Measurements from ENCODE around the gene PPP1R14C. TPM values are rescaled to one million over a fixed set of nuclear protein-coding genes. Genes with fewer than 3 reads are reported as not detected.

Gene PPP1R14C
- total and polyA plus RNA-seq, 7 experiments from 2014 or later = not detected

- no peak for ATAC-seq
- Mint-ChIP-seq H3K27ac (no peak overlapping the region), H3K9me3 (no peaks in the 10 kb centered on the region)
Measured at GRCh38 chr6:150123645-150124044, 19.2 kb upstream of the PPP1R14C start.

GRCh38 chr6:150124235-150124634 is 18.6 kb upstream of the PPP1R14C start:
- no peaks in the 10 kb centered on the region for H3K9me3 ChIP-seq (ENCODE audit: control insufficient read depth in 2 of 3, low read length in 3 of 3)
- peaks cover 10 to 36% (median 30%) of the 10 kb centered on the region in 5 donors for H3K27me3 Mint-ChIP-seq
- DNase-seq = no peak
- H3K4me1 Mint-ChIP-seq = peaks cover 0 to 9% (median 4%) of the 10 kb centered on the region in 7 donors
- no peak overlapping the region for H3K4me3 ChIP-seq (ENCODE audit: low read length)
- no peak overlapping the region for H3K27ac Mint-ChIP-seq
- no peak overlapping the region for H3K27ac ChIP-seq (ENCODE audit: low read depth, low read length)
- ChIA-PET POLR2A (no interaction called here), CTCF (no interaction called here)
- H3K4me3 Mint-ChIP-seq = no peak overlapping the region
- H3K27me3 ChIP-seq (ENCODE audit: control insufficient read depth in 2 of 2, insufficient read depth in 2 of 2, low read length in 2 of 2) = no peaks in the 10 kb centered on the region
- H3K36me3 ChIP-seq (ENCODE audit: control insufficient read depth in 2 of 3, insufficient read depth in 3 of 3, low read length in 3 of 3) = no peaks in the 10 kb centered on the region
- no peak for ATAC-seq
- H3K9me3 Mint-ChIP-seq = no peaks in the 10 kb centered on the region
- no peaks in the 10 kb centered on the region for H3K36me3 Mint-ChIP-seq
- intact Hi-C loops (cut with micrococcal nuclease) = no loop called here
- no peaks in the 10 kb centered on the region for H3K4me1 ChIP-seq (ENCODE audit: control insufficient read depth in 2 of 2, insufficient read depth in 2 of 2, low read length in 2 of 2)

More at GRCh38 chr6:150123645-150124044, 19.2 kb upstream of the PPP1R14C start:
- no peak for DNase-seq
- CTCF ChIA-PET = no interaction called here
- H3K4me1 Mint-ChIP-seq = peaks cover 0 to 12% (median 7%) of the 10 kb centered on the region in 7 donors
- H3K27me3 Mint-ChIP-seq = peaks cover 10 to 36% (median 30%) of the 10 kb centered on the region in 5 donors
- H3K4me3 Mint-ChIP-seq = no peak overlapping the region
- intact Hi-C loops (cut with micrococcal nuclease) = no loop called here
- POLR2A ChIA-PET = no interaction called here
- Histone ChIP-seq H3K27me3 (ENCODE audit: control insufficient read depth in 2 of 2, insufficient read depth in 2 of 2, low read length in 2 of 2) (no peaks in the 10 kb centered on the region), H3K27ac (ENCODE audit: low read depth, low read length) (no peak overlapping the region), H3K9me3 (ENCODE audit: control insufficient read depth in 2 of 3, low read length in 3 of 3) (no peaks in the 10 kb centered on the region), H3K4me3 (ENCODE audit: low read length) (no peak overlapping the region), H3K4me1 (ENCODE audit: control insufficient read depth in 2 of 2, insufficient read depth in 2 of 2, low read length in 2 of 2) (no peaks in the 10 kb centered on the region), H3K36me3 (ENCODE audit: control insufficient read depth in 2 of 3, insufficient read depth in 3 of 3, low read length in 3 of 3) (no peaks in the 10 kb centered on the region)
- no peaks in the 10 kb centered on the region for H3K36me3 Mint-ChIP-seq

- POLR2A ChIA-PET = no interaction called here
- Mint-ChIP-seq H3K4me1 (peaks cover 0 to 6% (median 0%) of the 10 kb centered on the region in 7 donors), H3K36me3 (no peaks in the 10 kb centered on the region), H3K27me3 (peaks cover 14 to 30% (median 28%) of the 10 kb centered on the region in 5 donors), H3K9me3 (no peaks in the 10 kb centered on the region), H3K27ac (no peak overlapping the region), H3K4me3 (no peak overlapping the region)
- Histone ChIP-seq H3K4me3 (ENCODE audit: low read length) (no peak overlapping the region), H3K27ac (ENCODE audit: low read depth, low read length) (no peak overlapping the region), H3K36me3 (ENCODE audit: control insufficient read depth in 2 of 3, insufficient read depth in 3 of 3, low read length in 3 of 3) (no peaks in the 10 kb centered on the region), H3K4me1 (ENCODE audit: control insufficient read depth in 2 of 2, insufficient read depth in 2 of 2, low read length in 2 of 2) (no peaks in the 10 kb centered on the region), H3K27me3 (ENCODE audit: control insufficient read depth in 2 of 2, insufficient read depth in 2 of 2, low read length in 2 of 2) (no peaks in the 10 kb centered on the region), H3K9me3 (ENCODE audit: control insufficient read depth in 2 of 3, low read length in 3 of 3) (no peaks in the 10 kb centered on the region)
- DNase-seq (no peak), ATAC-seq (no peak)
- CTCF ChIA-PET = no interaction called here
- intact Hi-C loops (cut with micrococcal nuclease) = no loop called here
Measured at GRCh38 chr6:150126641-150127291, 16.1 kb upstream of the PPP1R14C start.

- CTCF ChIA-PET = no interaction called here
- Mint-ChIP-seq H3K4me3 (no peak overlapping the region), H3K27ac (no peak overlapping the region), H3K9me3 (no peaks in the 10 kb centered on the region), H3K4me1 (peaks cover 0 to 4% (median 0%) of the 10 kb centered on the region in 7 donors), H3K27me3 (peaks cover 14 to 24% (median 20%) of the 10 kb centered on the region in 5 donors), H3K36me3 (no peaks in the 10 kb centered on the region)
- no peaks in the 10 kb centered on the region for H3K4me1 ChIP-seq (ENCODE audit: control insufficient read depth in 2 of 2, insufficient read depth in 2 of 2, low read length in 2 of 2)
- intact Hi-C loops (cut with micrococcal nuclease) = no loop called here
- no peak for DNase-seq
- H3K4me3 ChIP-seq (ENCODE audit: low read length) = no peak overlapping the region
- no peak overlapping the region for H3K27ac ChIP-seq (ENCODE audit: low read depth, low read length)
- POLR2A ChIA-PET = no interaction called here
- H3K9me3 ChIP-seq (ENCODE audit: control insufficient read depth in 2 of 3, low read length in 3 of 3) = no peaks in the 10 kb centered on the region
- no peak for ATAC-seq
- no peaks in the 10 kb centered on the region for H3K36me3 ChIP-seq (ENCODE audit: control insufficient read depth in 2 of 3, insufficient read depth in 3 of 3, low read length in 3 of 3)
- H3K27me3 ChIP-seq (ENCODE audit: control insufficient read depth in 2 of 2, insufficient read depth in 2 of 2, low read length in 2 of 2) = no peaks in the 10 kb centered on the region
Measured at GRCh38 chr6:150128425-150128824, 14.4 kb upstream of the PPP1R14C start.

- intact Hi-C loops (cut with micrococcal nuclease) = no loop called here
- ChIA-PET POLR2A (no interaction called here), CTCF (no interaction called here)
- H3K36me3 Mint-ChIP-seq = no peaks in the 10 kb centered on the region
- ATAC-seq (no peak), DNase-seq (no peak)
- H3K4me3 ChIP-seq (ENCODE audit: low read length) = no peak overlapping the region
- no peaks in the 10 kb centered on the region for H3K9me3 ChIP-seq (ENCODE audit: control insufficient read depth in 2 of 3, low read length in 3 of 3)
- H3K27ac Mint-ChIP-seq = no peak overlapping the region
- no peak overlapping the region for H3K27ac ChIP-seq (ENCODE audit: low read depth, low read length)
- no peaks in the 10 kb centered on the region for H3K27me3 ChIP-seq (ENCODE audit: control insufficient read depth in 2 of 2, insufficient read depth in 2 of 2, low read length in 2 of 2)
- H3K4me1 ChIP-seq (ENCODE audit: control insufficient read depth in 2 of 2, insufficient read depth in 2 of 2, low read length in 2 of 2) = no peaks in the 10 kb centered on the region
- H3K4me3 Mint-ChIP-seq = no peak overlapping the region
- no peaks in the 10 kb centered on the region for H3K36me3 ChIP-seq (ENCODE audit: control insufficient read depth in 2 of 3, insufficient read depth in 3 of 3, low read length in 3 of 3)
- no peaks in the 10 kb centered on the region for H3K4me1 Mint-ChIP-seq
- H3K27me3 Mint-ChIP-seq = peaks cover 4 to 13% (median 12%) of the 10 kb centered on the region in 5 donors
- H3K9me3 Mint-ChIP-seq = no peaks in the 10 kb centered on the region
Measured at GRCh38 chr6:150129616-150130505, 13.0 kb upstream of the PPP1R14C start.

GRCh38 chr6:150133686-150134085 is 9.2 kb upstream of the PPP1R14C start:
- H3K9me3 ChIP-seq (ENCODE audit: control insufficient read depth in 2 of 3, low read length in 3 of 3) = no peaks in the 10 kb centered on the region
- H3K27me3 Mint-ChIP-seq = peaks cover 15 to 30% (median 23%) of the 10 kb centered on the region in 5 donors
- peaks cover 0 to 8% (median 0%) of the 10 kb centered on the region in 11 donors for H3K9me3 Mint-ChIP-seq
- ChIA-PET CTCF (no interaction called here), POLR2A (no interaction called here)
- no peak overlapping the region for H3K4me3 Mint-ChIP-seq
- no peak overlapping the region for H3K27ac Mint-ChIP-seq
- no peaks in the 10 kb centered on the region for H3K4me1 Mint-ChIP-seq
- no peaks in the 10 kb centered on the region for H3K4me1 ChIP-seq (ENCODE audit: control insufficient read depth in 2 of 2, insufficient read depth in 2 of 2, low read length in 2 of 2)
- peaks cover 0 to 5% (median 0%) of the 10 kb centered on the region in 5 donors for H3K36me3 Mint-ChIP-seq
- no peaks in the 10 kb centered on the region for H3K36me3 ChIP-seq (ENCODE audit: control insufficient read depth in 2 of 3, insufficient read depth in 3 of 3, low read length in 3 of 3)
- no peak overlapping the region for H3K27ac ChIP-seq (ENCODE audit: low read depth, low read length)
- no peak for ATAC-seq
- DNase-seq = no peak
- intact Hi-C loops (cut with micrococcal nuclease) = no loop called here
- H3K4me3 ChIP-seq (ENCODE audit: low read length) = no peak overlapping the region
- no peaks in the 10 kb centered on the region for H3K27me3 ChIP-seq (ENCODE audit: control insufficient read depth in 2 of 2, insufficient read depth in 2 of 2, low read length in 2 of 2)
